ENCODE data around the gene TMEM243.
A peak's percentile ranks its signal among the peaks of the same experiment; 100 is the strongest.

Gene TMEM243

DNA sequence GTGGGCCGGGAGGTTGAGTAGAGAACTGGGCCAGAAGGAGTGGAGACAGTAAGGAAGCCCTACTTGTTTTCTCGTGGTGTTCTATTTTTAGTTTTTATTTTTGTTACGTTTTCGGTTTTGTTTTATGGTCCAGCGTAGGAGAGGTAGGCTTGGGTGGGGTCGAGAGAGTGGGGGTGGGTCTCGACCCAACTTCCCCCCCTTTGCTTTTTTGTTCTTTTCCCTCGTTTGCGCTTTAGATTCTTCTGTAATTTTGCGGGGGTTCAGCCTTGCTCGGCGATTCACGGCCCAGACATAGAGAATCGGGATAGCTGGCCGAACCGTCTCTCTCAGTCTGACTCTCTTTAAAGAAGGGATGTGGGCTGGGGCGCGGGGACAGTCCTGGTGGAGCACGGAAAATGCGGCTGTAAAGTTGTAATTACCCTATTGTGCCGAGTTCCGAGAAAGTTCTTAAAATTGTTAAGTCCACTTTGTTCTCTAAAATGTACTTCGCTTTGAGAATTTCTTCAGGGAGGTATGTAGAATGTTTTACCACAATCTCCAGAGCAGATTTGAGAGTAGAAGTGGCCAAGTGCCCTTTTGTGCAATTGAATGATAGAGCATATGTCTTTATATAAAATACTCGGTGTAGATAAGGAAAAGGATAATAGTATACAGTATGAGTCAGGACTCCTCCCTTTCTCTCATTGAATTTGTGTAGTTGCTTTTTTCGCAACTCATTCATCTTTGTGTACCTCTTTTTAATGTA, 66.5 kb downstream of the TMEM243 start:
- H2AFZ ChIP-seq (ENCODE audit: low read depth, low read length), result peak overlapping the region; percentile 73; the same call in 1 of the 2 replicates
- peaks cover 32% of the 10 kb centered on the region for H3K4me1 ChIP-seq (ENCODE audit: low read length)
- TF ChIP-seq, protein P1, sequence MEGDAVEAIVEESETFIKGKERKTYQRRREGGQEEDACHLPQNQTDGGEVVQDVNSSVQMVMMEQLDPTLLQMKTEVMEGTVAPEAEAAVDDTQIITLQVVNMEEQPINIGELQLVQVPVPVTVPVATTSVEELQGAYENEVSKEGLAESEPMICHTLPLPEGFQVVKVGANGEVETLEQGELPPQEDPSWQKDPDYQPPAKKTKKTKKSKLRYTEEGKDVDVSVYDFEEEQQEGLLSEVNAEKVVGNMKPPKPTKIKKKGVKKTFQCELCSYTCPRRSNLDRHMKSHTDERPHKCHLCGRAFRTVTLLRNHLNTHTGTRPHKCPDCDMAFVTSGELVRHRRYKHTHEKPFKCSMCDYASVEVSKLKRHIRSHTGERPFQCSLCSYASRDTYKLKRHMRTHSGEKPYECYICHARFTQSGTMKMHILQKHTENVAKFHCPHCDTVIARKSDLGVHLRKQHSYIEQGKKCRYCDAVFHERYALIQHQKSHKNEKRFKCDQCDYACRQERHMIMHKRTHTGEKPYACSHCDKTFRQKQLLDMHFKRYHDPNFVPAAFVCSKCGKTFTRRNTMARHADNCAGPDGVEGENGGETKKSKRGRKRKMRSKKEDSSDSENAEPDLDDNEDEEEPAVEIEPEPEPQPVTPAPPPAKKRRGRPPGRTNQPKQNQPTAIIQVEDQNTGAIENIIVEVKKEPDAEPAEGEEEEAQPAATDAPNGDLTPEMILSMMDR (IDR thresholded peaks at IDR 0.05; ENCODE audit: low read depth, low read length), result no peak
- no peak for TF ChIP-seq EZH2phosphoT487 (IDR thresholded peaks at IDR 0.05; ENCODE audit: low read depth)

DNA sequence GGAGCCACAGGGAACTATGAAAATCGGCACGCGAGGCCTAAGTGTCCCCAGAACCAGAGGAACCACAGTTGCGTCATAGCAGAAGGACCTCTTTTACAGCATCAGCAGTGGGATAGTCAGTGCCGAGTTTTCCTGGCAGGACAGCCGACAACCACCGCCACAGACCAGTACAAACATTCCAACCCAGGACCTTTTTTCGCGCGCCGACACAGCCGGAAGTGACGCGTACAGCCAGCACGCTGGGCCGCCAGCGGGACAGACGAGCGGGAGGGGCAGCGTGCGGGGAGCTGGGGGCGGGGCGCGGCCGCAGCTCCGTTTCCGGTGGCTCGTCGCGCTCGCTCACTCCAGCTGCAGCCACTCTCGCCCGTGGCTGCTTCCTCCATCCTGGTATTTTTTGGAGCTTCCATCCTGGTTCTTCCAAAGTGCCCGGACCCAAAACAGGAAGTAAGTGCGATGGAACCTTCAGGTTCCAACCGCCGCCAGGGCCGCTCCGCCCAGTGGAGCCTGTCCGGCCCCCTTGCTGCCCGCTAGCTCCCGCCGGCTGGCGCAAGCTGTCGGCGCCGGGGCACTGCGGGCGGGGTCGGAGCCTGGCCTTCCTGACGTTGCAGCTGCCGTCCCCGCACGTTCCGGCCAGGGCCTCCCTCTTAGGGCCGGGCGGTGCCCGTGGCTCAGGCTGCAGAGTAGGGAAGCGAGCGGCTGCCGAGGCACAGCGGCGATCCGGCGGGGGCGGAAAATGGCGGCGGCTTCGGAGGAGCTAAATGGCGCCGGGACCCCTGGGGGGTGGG, 67.2 kb downstream of the TMEM243 start, which contains the start of gene DMTF1:
DMTF1 (plus strand) TSS at position 342 of the 785 bp plus-strand sequence. CDS start 12,489 bp downstream, outside the sequence.
- peak within 1 kb of the TSS; percentile 88 for H3K4me3 ChIP-seq (ENCODE audit: low read length)
- peak within 1 kb of the TSS; percentile 92 for H3K4me2 ChIP-seq (ENCODE audit: low read length)
- H3K79me2 ChIP-seq (ENCODE audit: low read length), result peaks cover 50% of the 10 kb centered on the region
- H4K20me1 ChIP-seq (ENCODE audit: insufficient read depth, low read length), result peaks cover 41% of the 10 kb centered on the region
- H2AFZ ChIP-seq (ENCODE audit: low read depth, low read length), result peak within 1 kb of the TSS; percentile 96
- no peaks in the 10 kb centered on the region for H3K9me3 ChIP-seq (ENCODE audit: insufficient read depth, low read length)
- H3K27ac ChIP-seq (ENCODE audit: low read length), result peak within 1 kb of the TSS; percentile 79
- peak within 1 kb of the TSS; percentile 91 for H3K9ac ChIP-seq (ENCODE audit: low read length)
- peaks cover 32% of the 10 kb centered on the region for H3K4me1 ChIP-seq (ENCODE audit: low read length)
- no peaks in the 10 kb centered on the region for H3K27me3 ChIP-seq (ENCODE audit: low read depth, low read length)
- no peak for TF ChIP-seq EZH2phosphoT487 (IDR thresholded peaks at IDR 0.05; ENCODE audit: low read depth)
- TF ChIP-seq, protein P1 (IDR thresholded peaks at IDR 0.05; ENCODE audit: low read depth, low read length), result no peak
- peaks cover 2% of the 10 kb centered on the region for H3K36me3 ChIP-seq (replicated peaks; ENCODE audit: low read depth, low read length)

More for the DNA sequence above, 66.5 kb downstream of the TMEM243 start:
- Histone ChIP-seq H3K4me2 (ENCODE audit: low read length) (peak overlapping the region; percentile 88), H3K79me2 (ENCODE audit: low read length) (peaks cover 58% of the 10 kb centered on the region), H3K36me3 (replicated peaks; ENCODE audit: low read depth, low read length) (peaks cover 2% of the 10 kb centered on the region), H3K27ac (ENCODE audit: low read length) (peak overlapping the region; percentile 79), H4K20me1 (ENCODE audit: insufficient read depth, low read length) (peaks cover 48% of the 10 kb centered on the region), H3K9ac (ENCODE audit: low read length) (peak overlapping the region; percentile 91), H3K27me3 (ENCODE audit: low read depth, low read length) (no peaks in the 10 kb centered on the region), H3K9me3 (ENCODE audit: insufficient read depth, low read length) (no peaks in the 10 kb centered on the region), H3K4me3 (ENCODE audit: low read length) (peak overlapping the region; percentile 88)

DNA sequence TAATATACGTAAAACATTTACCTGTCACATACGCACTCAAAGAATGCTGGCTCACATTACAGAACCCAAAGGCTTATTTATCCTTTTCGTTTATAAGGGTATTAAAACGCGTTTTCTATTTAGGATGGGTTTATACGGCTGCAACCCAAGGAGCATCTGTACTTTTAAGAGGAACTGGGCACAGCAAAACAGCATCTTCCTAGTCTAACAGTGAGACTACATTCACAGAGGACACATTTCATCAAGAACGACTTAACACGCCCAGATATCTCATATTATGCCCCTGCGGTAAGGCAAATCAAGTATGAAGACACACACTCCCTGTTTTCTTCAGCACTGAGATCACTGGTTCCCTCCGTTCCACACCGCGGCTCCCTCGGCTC, 67.8 kb downstream of the TMEM243 start:
- H3K9ac ChIP-seq (ENCODE audit: low read length), result peak overlapping the region; percentile 91
- H3K27me3 ChIP-seq (ENCODE audit: low read depth, low read length), result no peaks in the 10 kb centered on the region
- H3K4me1 ChIP-seq (ENCODE audit: low read length), result peaks cover 32% of the 10 kb centered on the region
- H3K27ac ChIP-seq (ENCODE audit: low read length), result peak overlapping the region; percentile 79
- H3K9me3 ChIP-seq (ENCODE audit: insufficient read depth, low read length), result no peaks in the 10 kb centered on the region
- H3K36me3 ChIP-seq (replicated peaks; ENCODE audit: low read depth, low read length), result peaks cover 2% of the 10 kb centered on the region
- H2AFZ ChIP-seq (ENCODE audit: low read depth, low read length), result peak overlapping the region; percentile 96
- TF ChIP-seq, protein P1 (IDR thresholded peaks at IDR 0.05; ENCODE audit: low read depth, low read length), result no peak
- TF ChIP-seq EZH2phosphoT487 (IDR thresholded peaks at IDR 0.05; ENCODE audit: low read depth), result no peak
- peaks cover 35% of the 10 kb centered on the region for H4K20me1 ChIP-seq (ENCODE audit: insufficient read depth, low read length)
- H3K79me2 ChIP-seq (ENCODE audit: low read length), result peaks cover 45% of the 10 kb centered on the region
- peak overlapping the region; percentile 92 for H3K4me2 ChIP-seq (ENCODE audit: low read length)
- peak overlapping the region; percentile 88 for H3K4me3 ChIP-seq (ENCODE audit: low read length)
